H1 (cell line): ENCODE measurements around the gene ZNF750. TPM values are rescaled to one million over a fixed set of nuclear protein-coding genes. Genes with fewer than 3 reads are reported as not detected.

Experiments
- BRCA1 ChIP-seq: IDR thresholded peaks from 2 replicates; pipeline ENCODE4 v1.6.1; 2012; ENCODE audit warnings: low read depth, low read length, improper control_type of control experiment
- KDM1A ChIP-seq: fragments of 200-600, 300-600 bp; sonication (generic); IDR thresholded peaks from 2 replicates; pipeline ENCODE4 v1.7.1; 2016; ENCODE audit warnings: mild to moderate bottlenecking, low read length, borderline replicate concordance
- TCF12 ChIP-seq: IDR thresholded peaks from 2 replicates; pipeline ENCODE4 v1.6.1; 2011; ENCODE audit warnings: low read depth, mild to moderate bottlenecking, low read length
- polyA plus RNA-seq, 7 experiments: library from polyadenylated mRNA; depleted of rRNA in 3 of 7; stranded (reverse) in 5 of 7; unstranded in 2 of 7; fragments of >200 nt in 5 of 7; fragments of 200-250 nt in 2 of 7; gene quantifications; 1 replicate in 5 of 7; 2 replicates in 1 of 7; 4 replicates in 1 of 7; pipeline versions ENCODE4 v1.2.1 to v1.2.3, GENCODE V29; 2011 to 2013; ENCODE audit warnings: missing spikeins in 2 of 7, mixed read lengths in 2 of 7
- total RNA-seq: library from RNA; stranded (reverse); fragmentation: NEBNext Ultra II Directional; extraction: Animal tissue kit (Norgen Biotek cat#: 25700); gene quantifications from 2 replicates; pipeline ENCODE4 v1.2.1, GENCODE V29; 2021
- TF ChIP-seq, protein P1 (sequence below): IDR thresholded peaks from 2 replicates; pipeline ENCODE4 v1.6.1; 2012; ENCODE audit warnings: inconsistent platforms
- TF ChIP-seq, protein P2 (sequence below): IDR thresholded peaks from 2 replicates; pipeline ENCODE4 v1.6.1; 2011; ENCODE audit warnings: low read depth, mild to moderate bottlenecking, low read length; ENCODE audit not compliant: insufficient read depth

Gene ZNF750
- total and polyA plus RNA-seq, 2 of the 8 experiments (the other 6 are each of a cell fraction or from before 2014, with no cell fraction given), result not detected

DNA sequence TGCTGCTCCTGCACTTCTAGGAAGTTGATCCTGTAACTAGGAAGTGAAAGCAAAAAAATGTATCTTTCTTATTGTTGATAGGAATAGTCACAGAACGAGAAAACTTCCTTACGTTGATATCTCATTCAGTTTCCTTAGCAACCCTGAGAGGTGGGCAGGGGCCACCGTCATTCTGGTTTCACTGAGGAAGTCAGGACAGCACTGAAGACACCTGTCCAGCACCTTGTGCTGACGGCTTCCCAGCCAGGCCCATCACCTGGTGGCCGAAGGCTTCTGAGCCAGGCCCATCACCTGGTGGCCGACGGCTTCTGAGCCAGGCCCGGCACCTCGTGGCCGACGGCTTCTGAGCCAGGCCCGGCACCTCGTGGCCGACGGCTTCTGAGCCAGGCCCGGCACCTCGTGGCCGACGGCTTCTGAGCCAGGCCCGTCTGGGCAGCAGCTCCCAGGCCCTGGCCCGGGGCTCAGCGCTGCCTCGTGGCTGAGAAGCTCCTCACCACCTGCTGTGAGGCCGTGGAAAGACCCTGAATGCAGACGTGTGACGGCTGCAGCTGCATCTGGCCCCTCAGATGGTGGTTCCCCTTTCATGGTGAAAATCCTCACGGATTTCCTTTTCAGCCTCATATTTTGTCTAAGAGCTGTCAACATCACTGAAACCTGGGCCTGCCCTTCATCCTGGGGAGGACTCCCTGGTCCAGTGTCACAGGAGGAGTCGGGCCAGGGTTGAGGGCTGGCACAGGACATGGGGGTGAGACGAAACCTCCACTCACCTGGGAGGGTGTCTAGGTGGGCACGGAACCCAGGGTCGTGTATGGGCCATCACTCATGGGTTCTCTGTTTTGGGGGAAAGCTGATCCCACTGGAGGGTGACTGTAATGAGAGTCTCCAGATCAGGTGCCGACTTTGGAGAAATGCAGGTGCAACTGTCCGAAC, 33.0 kb upstream of the ZNF750 start (continued):
- TF ChIP-seq, protein P1, sequence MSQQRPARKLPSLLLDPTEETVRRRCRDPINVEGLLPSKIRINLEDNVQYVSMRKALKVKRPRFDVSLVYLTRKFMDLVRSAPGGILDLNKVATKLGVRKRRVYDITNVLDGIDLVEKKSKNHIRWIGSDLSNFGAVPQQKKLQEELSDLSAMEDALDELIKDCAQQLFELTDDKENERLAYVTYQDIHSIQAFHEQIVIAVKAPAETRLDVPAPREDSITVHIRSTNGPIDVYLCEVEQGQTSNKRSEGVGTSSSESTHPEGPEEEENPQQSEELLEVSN, result no peak
- TF ChIP-seq, protein P2, sequence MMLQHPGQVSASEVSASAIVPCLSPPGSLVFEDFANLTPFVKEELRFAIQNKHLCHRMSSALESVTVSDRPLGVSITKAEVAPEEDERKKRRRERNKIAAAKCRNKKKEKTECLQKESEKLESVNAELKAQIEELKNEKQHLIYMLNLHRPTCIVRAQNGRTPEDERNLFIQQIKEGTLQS, result no peak
- TF ChIP-seq BRCA1 (no peak), KDM1A (no peak), TCF12 (no peak)
